Rectal smooth muscle tissue (tissue), 1 donor: ENCODE results near the gene KCND3.

ENCODE experiments used
- H3K27ac ChIP-seq: one replicate; pipeline ENCODE4 v1.7.0; 2013; ENCODE audit warnings: low read depth, low read length, inconsistent platforms
- H3K27me3 ChIP-seq: one replicate; pipeline ENCODE4 v1.7.0; 2013; ENCODE audit warnings: low read length; ENCODE audit not compliant: control insufficient read depth, insufficient read depth
- H3K36me3 ChIP-seq: one replicate; pipeline ENCODE4 v1.7.0; 2013; ENCODE audit warnings: low read length; ENCODE audit not compliant: control insufficient read depth, insufficient read depth
- H3K4me1 ChIP-seq: one replicate; pipeline ENCODE4 v1.7.0; 2013; ENCODE audit warnings: low read length; ENCODE audit not compliant: control insufficient read depth, insufficient read depth
- H3K4me3 ChIP-seq: one replicate; pipeline ENCODE4 v1.7.0; 2013; ENCODE audit warnings: low read length
- H3K9ac ChIP-seq: one replicate; pipeline ENCODE4 v1.7.0; 2013; ENCODE audit warnings: low read length

KCND3 gene

GRCh38 chr1:111723091-111723806 lies 266.2 kb downstream of the KCND3 start:
- Histone ChIP-seq H3K36me3 (no peaks in the 10 kb centered on the region), H3K27ac (no peak overlapping the region), H3K9ac (no peak overlapping the region), H3K4me3 (no peak overlapping the region), H3K4me1 (peaks cover 7% of the 10 kb centered on the region), H3K27me3 (no peaks in the 10 kb centered on the region)

GRCh38 chr1:111720977-111721786 lies 268.3 kb downstream of the KCND3 start:
- no peak overlapping the region for H3K9ac ChIP-seq
- peaks cover 7% of the 10 kb centered on the region for H3K4me1 ChIP-seq
- H3K36me3 ChIP-seq = no peaks in the 10 kb centered on the region
- H3K27ac ChIP-seq = no peak overlapping the region
- no peaks in the 10 kb centered on the region for H3K27me3 ChIP-seq
- peak overlapping the region; percentile 7 for H3K4me3 ChIP-seq
